RWPE2 (cell line): ENCODE results near the gene PRTG.

ENCODE experiments used
- ATAC-seq: fragments of 200-7000 bp; cut with Tn5 transposase; 3 replicates; pipeline ENCODE4 v1.9.1; 2021; ENCODE audit warnings: low read depth
- DNase-seq: peaks from one replicate; pipeline ENCODE4 v3.0.0-alpha.2; 2020; ENCODE audit warnings: low spot score
- H3K27ac ChIP-seq: fragments of 450-650 bp; 2 replicates; pipeline ENCODE4 v1.5.1; 2017; ENCODE audit warnings: mild to moderate bottlenecking; ENCODE audit not compliant: poor library complexity, severe bottlenecking
- H3K27me3 ChIP-seq: fragments of 250-450 bp; sonication (Bioruptor Pico); 2 replicates; pipeline ENCODE4 v1.5.1; 2021; ENCODE audit warnings: mild to moderate bottlenecking, moderate library complexity; ENCODE audit not compliant: insufficient read depth, poor library complexity, severe bottlenecking
- H3K36me3 ChIP-seq: fragments of 250-450 bp; sonication (Bioruptor Pico); 2 replicates; pipeline ENCODE4 v1.5.1; 2020; ENCODE audit warnings: low read depth, mild to moderate bottlenecking, moderate library complexity
- H3K4me1 ChIP-seq: fragments of 250-450 bp; sonication (Bioruptor Pico); 2 replicates; pipeline ENCODE4 v1.5.1; 2021; ENCODE audit warnings: mild to moderate bottlenecking, moderate library complexity; ENCODE audit not compliant: insufficient read depth, poor library complexity, severe bottlenecking
- H3K4me3 ChIP-seq: fragments of 250-450 bp; sonication (Bioruptor Pico); 2 replicates; pipeline ENCODE4 v1.5.1; 2021; ENCODE audit warnings: mild to moderate bottlenecking, moderate library complexity; ENCODE audit not compliant: severe bottlenecking
- H3K9me3 ChIP-seq: fragments of 250-450 bp; sonication (Bioruptor Pico); 2 replicates; pipeline ENCODE4 v1.5.1; 2021; ENCODE audit warnings: mild to moderate bottlenecking, moderate library complexity; ENCODE audit not compliant: severe bottlenecking
- CTCF ChIP-seq: fragments of 450-650 bp; IDR thresholded peaks from one replicate; pipeline ENCODE4 v1.5.1; 2017; ENCODE audit warnings: mild to moderate bottlenecking, moderate library complexity; ENCODE audit not compliant: poor library complexity, severe bottlenecking

Gene PRTG

DNA sequence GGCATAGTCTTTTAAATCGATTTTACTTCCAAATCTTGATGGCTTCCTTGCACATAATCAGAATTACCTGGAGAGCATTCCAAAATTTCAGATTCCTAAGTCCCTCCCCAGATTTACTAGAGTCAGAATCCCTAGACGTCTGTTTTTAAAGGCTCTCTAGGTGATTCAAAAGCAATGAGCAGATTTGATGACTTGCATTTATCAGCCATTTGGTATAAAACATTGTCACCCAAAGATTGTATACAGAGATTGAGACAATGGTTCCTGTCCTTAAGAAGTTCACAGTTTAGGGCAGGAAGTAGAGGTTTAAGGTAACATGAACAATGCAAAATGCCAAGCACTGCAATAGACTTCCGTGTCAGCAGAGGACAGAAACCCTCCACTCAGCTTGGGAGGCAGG lies 152.2 kb downstream of the PRTG start:
- no peak overlapping the region for H3K4me3 ChIP-seq
- H3K9me3 ChIP-seq = no peaks in the 10 kb centered on the region
- H3K36me3 ChIP-seq = no peaks in the 10 kb centered on the region
- no peaks in the 10 kb centered on the region for H3K4me1 ChIP-seq
- peaks cover 16% of the 10 kb centered on the region for H3K27me3 ChIP-seq
- TF ChIP-seq CTCF = no peak
- DNase-seq (no peak), ATAC-seq (no peak)
- H3K27ac ChIP-seq = no peak overlapping the region

- no peak for ATAC-seq
- no peak for TF ChIP-seq CTCF
- no peak for DNase-seq
- Histone ChIP-seq H3K36me3 (no peaks in the 10 kb centered on the region), H3K27ac (no peak overlapping the region), H3K9me3 (no peaks in the 10 kb centered on the region), H3K27me3 (peaks cover 17% of the 10 kb centered on the region), H3K4me1 (no peaks in the 10 kb centered on the region), H3K4me3 (no peak overlapping the region)
Observed at GRCh38 chr15:55589287-55589686, 153.7 kb downstream of the PRTG start.

- peak overlapping the region; percentile 74 for H3K4me3 ChIP-seq
- H3K9me3 ChIP-seq = no peaks in the 10 kb centered on the region
- no peak for DNase-seq
- no peaks in the 10 kb centered on the region for H3K4me1 ChIP-seq
- no peaks in the 10 kb centered on the region for H3K36me3 ChIP-seq
- ATAC-seq = no peak
- no peak for TF ChIP-seq CTCF
- no peak overlapping the region for H3K27ac ChIP-seq
- peaks cover 17% of the 10 kb centered on the region for H3K27me3 ChIP-seq
Observed at GRCh38 chr15:55588815-55589115, 154.2 kb downstream of the PRTG start.

DNA sequence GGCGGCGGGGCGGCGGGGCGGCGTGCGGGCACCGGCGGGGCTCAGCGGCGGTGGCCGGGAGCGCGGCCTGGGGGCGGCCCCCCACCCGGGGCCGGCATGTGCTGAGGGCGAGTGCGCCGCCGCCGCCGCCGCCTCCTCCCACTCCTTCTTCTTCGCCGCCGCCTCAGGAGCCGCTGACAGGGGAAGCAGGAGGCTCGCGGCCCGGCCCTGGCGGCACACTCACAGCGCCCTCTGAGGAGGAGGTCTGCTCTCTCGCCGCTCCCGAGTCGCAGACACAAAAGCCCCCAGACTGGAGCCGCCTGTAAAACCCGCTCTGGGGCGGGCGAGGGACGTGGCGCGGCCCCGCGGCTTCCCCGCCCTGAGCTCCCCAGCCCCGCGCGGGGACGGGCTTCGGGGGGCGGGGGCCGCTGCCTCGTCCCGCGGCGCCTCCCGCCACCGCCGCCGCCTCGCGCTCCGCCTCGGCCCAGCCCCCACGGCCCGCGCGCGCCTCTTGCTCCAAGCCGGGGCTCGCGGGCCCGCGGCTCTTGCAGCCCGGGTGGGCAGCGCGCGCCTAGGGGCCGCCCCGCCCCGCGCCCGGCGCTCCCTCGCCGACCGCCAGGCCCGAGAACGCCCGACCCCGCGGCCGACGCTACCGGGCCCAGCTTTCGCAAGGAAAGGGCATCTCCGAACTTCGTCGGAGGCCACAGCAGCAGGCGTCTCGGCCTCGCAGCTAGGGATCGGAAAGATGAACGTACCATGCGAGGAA lies 154.7 kb downstream of the PRTG start, which contains the start of gene PYGO1:
Gene PYGO1, minus strand, starts transcription at position 276 of the 745 bp plus-strand sequence. CDS start 462 bp downstream, outside the sequence.
- DNase-seq (peak; percentile 76), ATAC-seq (peak; percentile 76)
- Histone ChIP-seq H3K36me3 (no peaks in the 10 kb centered on the region), H3K4me3 (peak within 1 kb of the TSS; percentile 74), H3K27ac (peak within 1 kb of the TSS; percentile 9), H3K27me3 (peaks cover 17% of the 10 kb centered on the region), H3K4me1 (no peaks in the 10 kb centered on the region), H3K9me3 (no peaks in the 10 kb centered on the region)
- peak; percentile 30 for TF ChIP-seq CTCF

- no peak for TF ChIP-seq CTCF
- no peaks in the 10 kb centered on the region for H3K36me3 ChIP-seq
- DNase-seq (no peak), ATAC-seq (peak; percentile 63)
- peaks cover 17% of the 10 kb centered on the region for H3K27me3 ChIP-seq
- H3K27ac ChIP-seq = peak overlapping the region; percentile 9
- peak overlapping the region; percentile 74 for H3K4me3 ChIP-seq
- H3K9me3 ChIP-seq = no peaks in the 10 kb centered on the region
- H3K4me1 ChIP-seq = no peaks in the 10 kb centered on the region
Observed at GRCh38 chr15:55587321-55588069, 155.5 kb downstream of the PRTG start.
